GM21576 (cell line): Measurements from ENCODE around the gene TNFSF11.
"Not testable (repeated sequence)": the region's sequence is repeated elsewhere in the genome, so short reads cannot be mapped to it uniquely, and the experiment has no call there.

Source experiments
- ATAC-seq: cut with Tn5 transposase; IDR thresholded peaks from one replicate; pipeline ENCODE4 v1.9.1; 2021; ENCODE audit warnings: mild to moderate bottlenecking, moderate library complexity; ENCODE audit not compliant: unreplicated experiment

TNFSF11 gene

GRCh38 chr13:42559573-42560218 lies 14.3 kb upstream of the TNFSF11 start:
- not testable (repeated sequence) for ATAC-seq

GRCh38 chr13:42560320-42560719 lies 13.6 kb upstream of the TNFSF11 start:
- ATAC-seq: not testable (repeated sequence)

- ATAC-seq: no peak
Measured at GRCh38 chr13:42561752-42562467, 12.0 kb upstream of the TNFSF11 start.

- ATAC-seq: no peak
Measured at GRCh38 chr13:42567906-42568305, 6.0 kb upstream of the TNFSF11 start.

GRCh38 chr13:42569576-42570344 lies 4.2 kb upstream of the TNFSF11 start:
- ATAC-seq: no peak

GRCh38 chr13:42571895-42572294 lies 2.1 kb upstream of the TNFSF11 start:
- no peak for ATAC-seq

GRCh38 chr13:42574435-42575311 lies 721 bp downstream of the TNFSF11 start:
- peak; percentile 49 for ATAC-seq

GRCh38 chr13:42575938-42576337 lies 2.0 kb downstream of the TNFSF11 start:
- ATAC-seq: no peak

GRCh38 chr13:42577538-42577937 lies 3.6 kb downstream of the TNFSF11 start:
- ATAC-seq: no peak

- ATAC-seq: no peak
Measured at GRCh38 chr13:42580644-42581043, 6.7 kb downstream of the TNFSF11 start.

- ATAC-seq: no peak
Measured at GRCh38 chr13:42581427-42581826, 7.5 kb downstream of the TNFSF11 start.

- no peak for ATAC-seq
Measured at GRCh38 chr13:42591602-42592001, 17.6 kb downstream of the TNFSF11 start.

- ATAC-seq: no peak
Measured at GRCh38 chr13:42592915-42593900, 19.3 kb downstream of the TNFSF11 start.

- peak; percentile 59 for ATAC-seq
Measured at GRCh38 chr13:42594481-42595252, 20.7 kb downstream of the TNFSF11 start.

- ATAC-seq: no peak
Measured at GRCh38 chr13:42595253-42595571, 21.3 kb downstream of the TNFSF11 start.

- ATAC-seq: no peak
Measured at GRCh38 chr13:42597505-42597904, 23.6 kb downstream of the TNFSF11 start.

GRCh38 chr13:42600943-42601342 lies 27.0 kb downstream of the TNFSF11 start:
- ATAC-seq: no peak

- ATAC-seq: peak; percentile 89
Measured at GRCh38 chr13:42602906-42603305, 29.0 kb downstream of the TNFSF11 start.

- peak; percentile 20 for ATAC-seq
Measured at GRCh38 chr13:42603571-42603970, 29.6 kb downstream of the TNFSF11 start.
